ENCODE results near the gene WDR33.
"Not testable (repeated sequence)": the region's sequence is repeated elsewhere in the genome, so short reads cannot be mapped to it uniquely, and the experiment has no call there.

The WDR33 gene
- long read RNA-seq, donor 1, transcript WDR33-204 (6 exons, 3,104 nt): major isoform, 20 of 77 reads
- long read RNA-seq, donor 1, partial matches to known transcripts: 57 of 77 reads
- long read RNA-seq, donor 1, other reads (novel, unspliced or antisense): 0 of 77 reads
- long read RNA-seq, donor 2, transcript WDR33-204 (6 exons, 3,104 nt): major isoform, 8 of 8 reads
- long read RNA-seq, donor 2, partial matches to known transcripts: 0 of 8 reads
- long read RNA-seq, donor 2, other reads (novel, unspliced or antisense): 0 of 8 reads
- long read RNA-seq, donor 3, transcript WDR33-204 (6 exons, 3,104 nt): major isoform, 7 of 7 reads
- long read RNA-seq, donor 3, partial matches to known transcripts: 0 of 7 reads
- long read RNA-seq, donor 3, other reads (novel, unspliced or antisense): 0 of 7 reads
- long read RNA-seq, donor 4, transcript WDR33-204 (6 exons, 3,104 nt): major isoform, 14 of 14 reads
- long read RNA-seq, donor 4, partial matches to known transcripts: 0 of 14 reads
- long read RNA-seq, donor 4, other reads (novel, unspliced or antisense): 0 of 14 reads
- long read RNA-seq, donor 5, full-length matches to known transcripts: 19 of 44 reads
- long read RNA-seq, donor 5, partial matches to known transcripts: 25 of 44 reads
- long read RNA-seq, donor 5, other reads (novel, unspliced or antisense): 0 of 44 reads
- long read RNA-seq, donor 6, transcript WDR33-204 (6 exons, 3,104 nt): major isoform, 9 of 9 reads
- long read RNA-seq, donor 6, partial matches to known transcripts: 0 of 9 reads
- long read RNA-seq, donor 6, other reads (novel, unspliced or antisense): 0 of 9 reads
- long read RNA-seq, donor 7, transcript WDR33-204 (6 exons, 3,104 nt): major isoform, 20 of 30 reads
- long read RNA-seq, donor 7, partial matches to known transcripts: 10 of 30 reads
- long read RNA-seq, donor 7, other reads (novel, unspliced or antisense): 0 of 30 reads
- long read RNA-seq, donor 8, transcript WDR33-204 (6 exons, 3,104 nt): major isoform, 10 of 10 reads
- long read RNA-seq, donor 8, partial matches to known transcripts: 0 of 10 reads
- long read RNA-seq, donor 8, other reads (novel, unspliced or antisense): 0 of 10 reads

DNA sequence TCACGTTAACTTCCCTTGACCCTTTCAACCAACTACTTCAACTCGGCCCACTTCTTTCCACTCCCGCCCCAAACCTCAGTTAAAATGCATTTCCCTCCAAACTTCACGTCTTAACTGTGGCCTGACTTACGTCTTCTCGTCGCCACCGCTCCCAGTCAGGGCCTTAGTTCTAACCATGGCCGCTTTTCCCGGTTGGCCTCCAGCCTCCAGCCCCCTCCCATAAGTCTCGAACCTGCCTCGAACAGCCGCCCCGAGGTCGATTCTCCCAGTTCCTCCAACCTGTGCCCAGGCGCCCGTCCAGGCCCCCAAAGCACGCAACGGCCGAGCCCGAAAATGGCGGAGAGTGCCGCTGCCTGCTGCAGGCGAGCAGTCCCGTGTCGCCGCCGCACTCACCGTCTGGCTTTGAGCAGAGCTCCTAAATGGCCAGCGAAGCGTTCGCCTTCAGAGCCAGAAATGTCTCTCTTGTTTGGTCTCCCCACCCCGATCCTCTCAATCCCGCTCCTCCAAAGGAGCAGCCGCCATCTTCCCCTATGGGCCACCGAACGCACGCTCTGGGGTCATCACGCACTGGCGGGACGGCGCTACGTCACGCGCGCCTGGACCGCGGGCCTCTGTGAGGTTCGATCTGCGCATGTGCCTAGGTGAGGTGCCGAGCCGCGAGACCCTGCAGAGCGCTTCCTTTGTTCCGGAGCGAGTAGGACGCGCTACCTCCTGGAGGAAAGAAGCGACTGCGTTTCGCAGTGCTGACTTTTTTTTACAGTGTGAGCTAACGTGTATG lies at the start of gene WDR33:
Gene WDR33 (minus strand): TSS at position 553 of the 778 bp plus-strand sequence. CDS start 40,190 bp downstream, outside the sequence.
- DNase-seq: peak; percentile 98

- peak; percentile 15 for DNase-seq
These were observed 49.2 kb upstream of the WDR33 start for GRCh38 chr2:127860130-127860529.

GRCh38 chr2:127859712-127860085 lies 48.7 kb upstream of the WDR33 start:
- DNase-seq: peak; percentile 41

- no peak for DNase-seq
These were observed 46.4 kb upstream of the WDR33 start for GRCh38 chr2:127857265-127857808.

GRCh38 chr2:127853671-127854070 lies 42.7 kb upstream of the WDR33 start:
- DNase-seq: no peak

GRCh38 chr2:127852388-127852787 lies 41.4 kb upstream of the WDR33 start:
- no peak for DNase-seq

GRCh38 chr2:127847931-127848330 lies 37.0 kb upstream of the WDR33 start:
- no peak for DNase-seq

- DNase-seq: no peak
These were observed 34.0 kb upstream of the WDR33 start for GRCh38 chr2:127844973-127845372.

- DNase-seq: no peak
These were observed 32.7 kb upstream of the WDR33 start for GRCh38 chr2:127843677-127844076.

GRCh38 chr2:127841466-127842178 lies 30.7 kb upstream of the WDR33 start:
- no peak for DNase-seq

- DNase-seq: no peak
These were observed 29.9 kb upstream of the WDR33 start for GRCh38 chr2:127840893-127841292.

- no peak for DNase-seq
These were observed 24.0 kb upstream of the WDR33 start for GRCh38 chr2:127834951-127835350.

DNA sequence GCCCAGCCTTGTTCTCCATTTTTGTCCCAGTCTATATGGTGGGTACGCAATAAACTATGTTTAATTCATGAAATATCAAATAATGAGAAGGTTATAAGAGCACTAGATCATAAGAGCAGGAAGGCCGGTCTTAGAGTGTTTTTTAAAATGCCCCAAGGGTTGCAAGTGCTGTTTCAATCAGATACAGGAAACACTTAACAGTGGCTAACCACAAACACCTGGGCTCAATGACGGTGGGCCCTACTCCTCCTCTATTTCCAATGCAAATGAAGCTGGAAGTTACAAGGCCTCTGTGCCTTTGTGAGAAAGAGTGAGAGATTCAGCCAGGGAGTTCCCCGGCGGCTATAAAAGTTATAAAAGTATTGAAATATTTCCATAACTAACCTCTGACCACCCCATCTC lies 18.9 kb upstream of the WDR33 start:
- DNase-seq: no peak

DNA sequence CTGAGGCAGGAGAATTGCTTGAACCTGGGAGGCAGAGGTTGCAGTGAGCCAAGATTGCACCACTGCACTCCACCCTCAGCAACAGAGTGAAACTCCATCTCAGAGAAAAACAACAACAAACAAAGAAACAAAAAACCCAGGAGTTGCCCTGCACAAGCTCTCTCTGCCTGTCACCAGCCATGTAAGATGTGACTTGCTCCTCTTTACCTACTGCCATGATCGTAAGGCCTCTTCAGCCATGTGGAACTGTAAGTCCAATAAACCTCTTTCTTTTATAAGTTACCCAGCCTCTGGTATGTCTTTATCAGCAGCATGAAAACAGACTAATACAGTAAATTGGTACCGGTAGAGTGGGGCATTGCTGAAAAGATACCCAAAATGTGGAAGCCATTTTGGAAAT lies 15.7 kb upstream of the WDR33 start:
- DNase-seq: not testable (repeated sequence)

DNA sequence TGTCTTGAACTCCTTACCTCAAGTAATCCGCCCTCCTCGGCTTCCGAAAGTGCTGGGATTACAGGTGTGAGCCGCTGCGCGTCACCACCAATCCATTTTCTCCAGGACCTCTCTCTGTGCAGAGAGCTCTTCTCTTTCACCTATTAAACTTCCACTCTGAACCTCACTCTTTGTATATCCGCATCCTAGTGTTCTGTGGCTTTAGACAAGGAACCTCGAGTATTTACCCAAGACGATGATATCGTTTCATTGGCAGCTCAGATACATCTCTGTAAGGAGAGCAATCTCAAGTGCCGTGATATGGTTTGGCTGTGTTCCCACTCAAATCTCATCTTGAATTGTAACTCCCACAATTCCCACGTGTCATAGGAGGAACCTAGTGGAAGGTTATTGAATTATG lies 15.1 kb upstream of the WDR33 start:
- DNase-seq: no peak

- no peak for DNase-seq
These were observed 9.2 kb upstream of the WDR33 start for GRCh38 chr2:127820080-127820668.

DNA sequence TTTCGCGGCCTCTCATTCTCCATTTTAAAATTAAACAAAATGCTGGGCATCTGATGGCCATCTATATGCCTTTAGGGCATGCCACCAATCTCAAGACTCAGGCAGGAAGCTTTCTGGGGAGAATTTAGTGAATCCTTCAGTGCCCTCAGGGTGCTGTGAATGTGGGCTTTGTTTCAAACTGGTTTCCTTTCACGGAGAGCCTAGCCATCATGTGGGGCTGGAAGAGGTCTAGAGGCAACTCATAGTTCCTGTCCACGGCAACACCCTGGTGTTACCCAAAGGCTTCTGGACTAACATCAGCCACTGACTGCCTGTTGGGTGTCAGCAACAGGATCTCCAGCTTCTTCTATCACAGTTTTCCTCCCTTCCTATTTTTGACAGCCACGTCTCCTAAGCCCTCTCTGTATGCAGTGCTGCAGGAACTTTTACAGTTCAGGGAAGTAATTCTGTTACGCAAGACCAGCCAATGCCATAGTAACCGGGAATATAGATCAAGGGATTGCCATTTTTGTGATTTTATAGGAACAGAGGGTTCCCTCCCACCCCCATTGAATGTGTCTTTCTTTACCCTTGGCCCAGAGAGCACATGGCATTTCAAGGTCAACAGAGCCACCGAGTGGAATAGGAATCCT lies 7.9 kb upstream of the WDR33 start:
- no peak for DNase-seq

DNA sequence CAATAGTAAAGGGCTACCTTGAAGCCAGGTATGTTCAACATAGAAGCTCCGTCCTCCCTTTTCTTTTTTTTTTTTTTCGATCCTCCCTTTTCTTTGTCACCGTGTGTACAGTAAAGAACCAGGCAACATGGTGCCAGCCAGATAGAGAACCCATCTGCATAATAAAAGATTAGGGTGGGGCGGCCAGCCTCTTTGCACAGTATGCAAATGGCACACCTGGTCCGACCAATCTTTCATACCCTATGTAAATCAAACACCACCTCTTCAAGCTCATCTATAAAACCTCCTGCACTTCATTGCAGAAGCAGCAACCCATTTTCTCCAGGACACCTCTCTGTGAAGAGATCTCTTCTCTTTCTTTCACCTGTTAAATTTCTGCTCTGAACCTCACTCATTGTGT lies 7.3 kb upstream of the WDR33 start:
- no peak for DNase-seq

GRCh38 chr2:127814677-127815076 lies 3.7 kb upstream of the WDR33 start:
- no peak for DNase-seq

DNA sequence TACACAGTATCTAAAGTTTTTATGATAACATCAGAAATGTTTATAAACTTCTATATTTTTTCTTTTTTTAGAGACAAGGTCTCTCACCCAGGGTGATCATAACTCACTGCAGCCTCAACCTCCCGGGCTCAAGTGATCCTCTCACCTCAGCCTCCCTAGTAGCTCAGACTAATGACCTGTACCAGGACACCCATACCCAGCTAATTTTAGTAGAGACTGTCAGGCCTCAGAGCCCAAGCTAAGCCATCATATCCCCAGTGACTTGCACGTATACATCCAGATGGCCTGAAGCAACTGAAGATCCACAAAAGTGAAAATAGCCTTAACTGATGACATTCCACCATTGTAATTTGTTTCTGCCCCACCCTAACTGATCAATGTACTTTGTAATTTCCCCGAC lies 1.5 kb upstream of the WDR33 start:
- DNase-seq: not testable (repeated sequence)

Data from right kidney (tissue), 9 donors.